GOT3 (cell line): ENCODE data around the gene HOXC10.

Experiments
- DNase-seq: peaks from one replicate; lab custom pipeline; 2025; ENCODE audit warnings: mixed read lengths; lab: John Stamatoyannopoulos, UW

HOXC10 gene

DNA sequence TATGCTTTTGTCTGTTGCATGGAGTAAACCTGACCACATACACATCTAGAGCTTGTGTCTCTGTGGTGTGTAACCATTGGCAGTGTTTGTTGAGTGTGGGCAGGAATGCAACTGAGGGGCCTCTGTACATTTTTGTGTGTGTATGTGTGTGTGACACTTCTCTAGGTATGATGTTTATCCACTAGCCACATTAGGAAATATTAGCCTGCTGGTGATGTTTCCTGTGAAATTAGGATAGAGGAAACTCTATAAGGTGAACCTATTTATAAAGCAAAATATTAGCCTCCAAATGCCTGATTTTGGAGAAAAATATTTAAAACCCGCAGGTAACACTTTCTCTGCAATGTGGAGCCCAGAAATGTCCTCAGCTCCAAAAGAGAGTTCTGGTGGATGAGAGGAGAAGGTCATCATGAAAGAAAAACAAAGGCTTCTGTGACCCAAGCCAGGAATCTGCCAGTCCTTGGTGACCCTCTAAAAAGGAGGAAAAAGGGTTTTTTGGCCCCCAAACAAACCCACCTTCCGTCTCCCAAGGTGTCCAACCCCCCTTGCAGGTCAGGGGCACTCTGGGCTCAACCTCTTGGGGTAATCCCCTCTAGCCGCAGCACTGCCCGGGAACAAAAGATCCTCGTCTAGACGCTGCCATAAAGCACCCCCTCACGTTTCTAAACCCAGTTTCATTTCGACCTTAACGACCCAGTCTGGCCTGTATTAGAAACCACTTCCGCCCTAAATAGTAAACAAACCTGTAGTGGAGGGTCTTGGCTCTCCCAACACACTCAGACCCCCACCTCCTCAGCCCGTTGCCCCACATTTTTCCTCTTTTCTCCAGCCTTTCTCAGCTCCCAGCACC, 7.1 kb upstream of the HOXC10 start:
- DNase-seq: no peak

DNA sequence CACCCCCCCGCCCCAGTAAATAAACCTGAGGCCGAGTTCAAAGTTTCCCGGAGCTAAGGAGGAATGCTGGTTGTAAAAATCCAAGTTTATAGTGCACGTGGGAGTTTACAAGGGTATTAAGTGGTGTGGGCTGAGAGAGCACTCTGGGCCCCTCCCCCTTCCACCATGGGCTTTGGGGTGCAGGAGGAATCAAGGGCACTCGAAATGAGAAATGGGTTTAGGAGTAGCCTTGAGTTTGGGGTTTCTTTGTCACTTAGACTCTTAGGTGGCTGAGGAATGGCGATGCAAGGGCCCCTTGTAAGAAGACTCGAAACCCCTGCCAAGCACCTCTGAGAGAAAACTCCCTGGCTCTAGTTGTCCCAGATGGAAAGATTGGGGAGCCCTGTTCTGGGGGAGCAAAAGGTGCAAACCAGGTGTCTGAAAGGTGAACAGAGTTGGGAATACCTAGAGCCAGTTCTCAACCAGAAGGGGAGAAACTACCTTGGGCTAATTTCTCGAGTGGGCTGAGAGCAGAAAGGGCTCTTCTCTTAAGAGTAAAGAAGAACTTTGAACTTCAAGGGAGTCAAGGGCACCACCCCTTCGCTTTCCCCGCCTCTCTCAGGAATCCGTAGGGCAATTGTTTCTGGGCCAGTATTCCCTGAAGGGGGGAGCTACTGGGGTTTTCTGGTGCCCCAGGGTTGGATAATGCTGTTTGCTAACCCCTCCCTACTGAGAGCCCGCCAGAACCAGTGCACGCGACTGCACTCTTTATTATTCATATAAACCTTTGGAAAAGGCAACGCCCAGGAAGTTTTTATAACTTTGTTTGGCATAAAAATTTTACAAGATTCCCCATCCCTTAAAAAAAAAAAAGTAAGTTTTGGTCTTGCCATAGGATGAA, 6.2 kb upstream of the HOXC10 start:
- DNase-seq: no peak

DNA sequence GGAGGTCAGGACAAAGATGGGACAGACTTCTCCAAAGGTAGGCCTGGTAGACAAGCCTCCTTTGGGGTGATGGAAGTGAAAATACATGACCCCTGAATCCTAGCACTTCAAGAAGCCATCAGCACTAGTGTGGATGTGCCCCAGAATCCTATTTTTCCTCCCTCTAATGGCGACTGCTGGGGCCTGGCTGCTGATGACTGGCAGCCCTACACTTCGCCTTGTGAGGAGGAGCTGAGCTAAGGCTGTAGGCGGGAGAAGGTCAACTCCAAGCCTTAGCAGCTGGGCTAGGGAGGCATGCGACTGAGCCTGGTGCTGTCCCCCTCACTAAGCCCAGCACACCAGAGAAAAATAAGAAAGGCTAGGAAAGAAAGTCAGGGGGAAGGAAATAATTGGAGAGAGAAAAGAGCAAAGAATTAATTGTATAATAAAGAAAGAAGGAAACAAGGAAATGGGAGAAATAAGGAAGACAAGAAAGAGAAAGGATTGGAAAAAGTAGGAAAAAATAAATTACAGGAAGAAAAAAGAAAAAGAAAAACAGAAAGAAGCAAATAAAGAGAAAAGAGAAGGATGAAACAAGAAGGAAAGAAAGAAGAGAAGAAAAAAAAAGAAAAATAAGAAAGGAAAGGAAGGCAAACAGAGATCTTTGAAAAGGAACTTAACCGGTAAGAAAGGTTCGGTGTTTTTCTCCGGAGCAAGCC, 4.7 kb upstream of the HOXC10 start:
- no peak for DNase-seq

DNA sequence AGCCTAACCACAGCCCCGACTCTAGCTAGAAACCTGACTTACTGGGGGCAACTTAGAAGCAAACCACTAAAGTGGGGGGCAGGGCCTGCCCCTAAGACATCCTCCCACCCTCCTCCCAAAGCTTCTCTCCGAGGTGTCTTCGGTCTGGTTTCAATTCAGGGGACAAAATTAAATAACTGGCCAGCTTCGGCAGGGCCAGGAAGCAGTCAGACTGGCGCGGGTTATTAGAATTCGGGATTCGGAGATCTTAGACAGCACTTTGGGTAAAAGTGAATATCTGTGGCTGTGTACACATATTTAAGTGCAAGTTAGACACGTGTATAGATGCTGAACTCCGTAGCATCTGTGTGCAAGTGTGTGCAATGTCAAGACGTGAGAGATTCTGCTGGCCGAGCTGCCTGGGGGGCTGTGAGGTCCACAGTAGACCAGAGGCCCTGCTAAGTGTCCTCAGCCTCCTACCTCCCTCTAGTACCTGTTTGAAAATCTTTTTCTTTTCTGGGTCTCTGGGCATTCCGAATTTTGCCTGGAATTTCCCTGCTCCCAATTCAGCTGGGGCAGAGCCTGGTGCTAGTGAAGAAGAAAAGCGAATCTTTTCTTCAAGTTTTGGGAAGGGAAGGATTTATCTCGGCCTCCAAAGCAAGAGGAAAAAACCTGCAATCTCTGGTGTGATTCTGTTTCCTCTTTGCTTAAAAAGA, 4.0 kb upstream of the HOXC10 start:
- no peak for DNase-seq

DNA sequence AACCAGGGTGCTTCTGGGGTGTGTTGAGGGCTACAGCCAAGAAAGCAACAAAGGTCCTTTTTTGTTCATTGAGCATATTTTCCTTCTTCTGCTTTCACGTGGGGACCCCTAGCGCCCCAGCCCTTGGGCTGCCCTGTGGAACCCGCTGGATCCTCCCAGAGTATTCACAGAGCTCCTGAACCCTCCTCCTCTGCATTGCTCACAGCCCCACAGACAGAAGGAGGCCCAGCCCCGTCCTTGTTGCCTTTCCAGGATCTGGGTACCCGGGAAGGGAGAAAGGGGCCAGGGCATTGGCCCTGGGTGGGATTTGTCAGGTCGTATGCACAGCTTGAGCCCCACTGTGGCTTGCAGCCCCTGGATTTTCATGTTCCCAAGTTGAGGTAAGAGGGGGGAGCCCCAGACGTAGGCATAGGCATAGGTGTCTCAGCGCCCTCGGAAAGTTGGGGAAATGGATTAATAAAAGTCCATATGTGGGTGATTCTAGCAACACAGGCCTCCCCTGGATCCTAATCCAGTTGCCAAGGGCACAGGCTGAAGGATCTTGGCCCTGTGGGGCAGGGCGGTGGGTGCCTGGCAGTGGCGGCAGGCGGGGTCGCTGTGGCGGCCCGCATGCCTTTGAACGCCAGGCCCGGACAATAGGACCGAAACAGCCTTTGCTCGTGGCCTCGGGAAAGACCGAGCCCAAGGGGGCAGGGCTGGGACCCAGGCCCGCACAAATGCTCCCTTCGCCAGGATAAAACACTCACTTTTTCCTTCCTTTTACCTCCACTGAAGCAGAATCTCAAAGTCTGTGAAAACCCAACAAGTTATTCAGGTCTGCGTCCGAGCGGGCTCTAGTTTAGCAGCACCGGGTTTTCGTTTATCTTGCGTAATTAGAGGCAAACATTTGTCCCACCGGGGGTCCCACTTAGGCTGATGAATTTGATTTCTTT, 3.0 kb upstream of the HOXC10 start:
- DNase-seq: no peak

DNA sequence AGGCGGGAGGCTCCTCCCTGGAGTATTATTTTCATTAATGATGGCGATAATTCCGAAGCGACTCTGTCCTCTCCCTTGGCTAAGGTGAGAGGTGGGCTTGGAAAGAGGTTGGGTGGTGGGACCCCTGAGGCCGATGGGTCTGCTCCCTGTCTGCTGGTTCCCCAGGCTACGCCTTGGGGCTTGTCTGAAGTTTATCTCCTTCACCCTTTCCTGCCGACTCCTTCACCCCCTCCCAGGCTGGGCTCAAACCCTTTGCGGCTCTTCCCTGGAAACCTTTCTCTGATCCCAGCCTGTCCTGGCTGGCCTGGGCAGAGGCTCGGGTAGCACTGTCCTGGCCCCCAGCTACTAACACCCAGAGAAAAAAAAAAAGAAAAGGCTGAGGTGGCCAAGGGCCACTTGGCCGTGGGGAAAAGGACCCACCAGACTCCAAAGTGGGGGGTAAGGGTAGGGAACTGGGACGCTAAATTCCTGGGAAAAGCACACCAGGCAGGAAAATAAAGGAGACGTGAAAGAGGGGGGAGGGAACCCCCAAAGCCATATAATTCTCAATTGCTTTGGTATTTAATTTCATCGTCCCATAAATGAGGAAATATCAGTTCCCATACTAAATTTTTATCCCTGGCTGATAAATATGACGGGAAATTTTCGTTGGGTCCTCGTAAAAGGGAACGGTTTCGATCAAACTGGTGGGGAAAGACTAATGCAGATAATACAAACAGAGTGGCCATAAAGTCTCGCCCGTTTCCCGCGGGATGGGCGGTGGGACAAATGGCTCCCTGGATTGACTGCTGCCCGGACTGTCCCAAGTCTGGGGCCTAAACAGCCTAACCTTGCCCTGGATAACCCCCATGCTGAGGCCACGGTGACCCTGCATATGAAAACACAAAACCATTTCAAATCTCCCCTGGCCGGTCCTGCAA, 2.0 kb upstream of the HOXC10 start:
- no peak for DNase-seq

DNA sequence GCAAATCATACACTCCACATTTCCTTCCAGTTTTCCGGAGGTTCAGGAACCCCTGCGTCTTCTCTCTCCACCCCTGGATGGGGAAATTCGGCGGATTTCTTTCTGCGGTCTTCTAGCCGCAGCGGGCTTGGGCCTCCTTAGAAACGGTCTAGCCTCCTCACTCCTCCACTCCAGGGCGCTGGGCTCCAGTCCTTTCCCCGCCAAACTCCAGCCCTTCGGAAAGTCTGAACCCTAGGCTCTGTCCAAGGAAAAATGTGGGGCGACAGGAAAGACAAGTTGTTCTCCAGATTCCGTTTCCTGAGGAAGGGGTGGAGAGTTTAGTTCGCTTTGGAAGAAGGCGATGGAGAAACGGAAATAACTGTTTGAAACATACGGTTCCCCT, 1.4 kb upstream of the HOXC10 start:
- no peak for DNase-seq

DNA sequence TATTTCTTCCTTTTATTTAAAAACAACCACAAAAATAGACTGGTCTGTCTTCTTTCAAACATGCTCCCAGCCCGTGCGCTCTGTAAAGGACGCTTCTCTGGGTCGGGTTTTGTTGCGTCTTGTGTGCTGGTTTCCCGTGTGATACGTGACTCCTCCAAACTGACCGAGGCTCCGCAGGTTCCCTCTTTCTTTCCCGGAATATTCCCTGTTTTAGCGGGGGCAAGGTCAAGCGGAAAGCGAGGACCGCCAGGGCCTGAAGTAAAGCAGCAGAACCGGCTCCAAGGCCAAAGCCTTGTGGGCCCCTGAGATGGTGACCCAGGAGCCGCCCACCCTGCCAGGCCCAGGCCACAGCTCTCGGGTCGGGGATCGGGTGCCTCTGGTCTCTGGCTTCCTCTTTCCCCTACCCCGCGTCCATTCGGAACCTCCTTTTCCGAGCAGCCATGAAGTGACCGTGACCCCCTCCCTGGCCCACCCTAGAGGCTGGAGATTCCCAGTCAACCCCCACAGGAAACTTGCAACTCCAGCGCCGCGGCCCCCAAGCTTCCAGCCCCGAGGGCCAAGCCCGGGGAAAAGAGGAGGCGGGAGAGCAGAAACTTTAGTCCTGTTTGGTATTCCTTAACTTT, 885 bp upstream of the HOXC10 start:
- no peak for DNase-seq

DNA sequence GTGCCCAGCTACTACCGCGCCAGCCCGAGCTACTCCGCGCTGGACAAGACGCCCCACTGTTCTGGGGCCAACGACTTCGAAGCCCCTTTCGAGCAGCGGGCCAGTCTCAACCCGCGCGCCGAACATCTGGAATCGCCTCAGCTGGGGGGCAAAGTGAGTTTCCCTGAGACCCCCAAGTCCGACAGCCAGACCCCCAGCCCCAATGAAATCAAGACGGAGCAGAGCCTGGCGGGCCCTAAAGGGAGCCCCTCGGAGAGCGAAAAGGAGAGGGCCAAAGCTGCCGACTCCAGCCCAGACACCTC, 697 bp downstream of the HOXC10 start:
- DNase-seq: no peak

DNA sequence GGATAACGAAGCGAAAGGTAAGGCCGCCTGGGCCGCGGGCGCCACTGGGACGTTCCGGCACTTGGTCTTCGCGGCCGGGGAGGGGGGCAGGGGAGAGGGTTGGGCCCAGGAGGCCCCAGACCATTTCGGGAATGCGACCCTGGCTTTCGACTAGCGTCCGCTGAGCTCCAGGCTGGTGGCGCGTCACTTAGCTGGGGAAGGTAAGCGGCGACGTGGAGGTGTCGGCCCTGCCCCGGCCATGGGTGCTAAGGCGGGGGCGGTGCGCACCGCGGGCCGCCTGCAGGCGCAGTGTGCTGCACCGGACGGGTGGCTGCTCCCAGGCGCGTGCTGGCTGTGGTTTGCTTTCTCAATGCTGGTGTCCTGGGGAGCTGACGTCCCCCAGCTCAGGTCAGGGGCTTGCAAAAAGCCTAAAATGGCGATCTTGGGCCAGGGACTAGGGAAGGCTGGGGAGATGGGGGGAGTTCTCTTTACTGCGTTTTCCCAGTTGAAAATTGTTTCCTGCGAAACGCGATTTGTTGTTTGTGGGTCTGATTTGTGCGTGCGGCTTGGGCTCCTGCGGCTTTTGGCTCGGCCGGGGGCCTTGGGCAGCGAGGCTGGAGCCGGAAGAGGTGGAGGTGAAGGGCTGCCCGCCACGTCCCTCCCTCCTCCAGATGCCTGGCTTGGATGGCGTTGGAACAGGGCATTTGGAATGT, 1.2 kb downstream of the HOXC10 start:
- DNase-seq: no peak

DNA sequence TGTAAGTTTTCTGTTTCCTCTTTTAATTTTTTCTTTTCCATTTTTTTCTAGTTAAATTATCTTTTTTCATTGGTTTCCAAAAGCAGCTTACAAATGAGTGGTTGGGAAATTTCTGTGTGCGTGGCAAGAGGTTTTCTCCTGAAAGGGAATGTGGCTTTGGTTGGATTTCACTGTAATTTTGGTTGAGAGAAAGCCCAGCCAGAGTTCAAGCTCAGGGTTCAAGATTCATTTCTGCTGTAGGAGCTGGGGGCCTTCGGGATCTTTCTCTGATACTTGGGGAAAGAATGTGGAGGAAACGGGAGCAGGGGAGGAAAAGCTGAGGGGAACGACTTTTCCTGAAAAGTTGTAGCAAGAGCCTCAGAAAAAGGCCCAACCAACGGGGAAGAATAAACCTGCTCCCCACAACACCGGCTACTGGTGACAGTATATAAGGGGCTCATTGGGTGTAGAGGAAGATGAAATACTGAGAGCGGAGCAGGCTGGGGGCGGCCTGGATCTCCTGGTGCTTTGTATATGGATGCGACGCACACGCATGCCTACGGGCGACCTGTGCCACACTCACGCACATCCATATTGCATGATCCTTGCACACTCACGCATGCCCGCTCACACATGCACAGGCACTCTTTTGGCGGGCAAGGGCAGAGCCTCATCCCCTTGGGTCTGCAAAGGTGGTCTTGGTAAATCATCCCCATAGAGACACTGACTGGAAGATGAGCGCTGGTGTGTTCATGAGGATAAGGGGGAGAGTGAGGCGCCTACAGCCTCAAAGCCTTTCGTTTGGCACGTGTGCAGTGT, 1.9 kb downstream of the HOXC10 start:
- DNase-seq: no peak

DNA sequence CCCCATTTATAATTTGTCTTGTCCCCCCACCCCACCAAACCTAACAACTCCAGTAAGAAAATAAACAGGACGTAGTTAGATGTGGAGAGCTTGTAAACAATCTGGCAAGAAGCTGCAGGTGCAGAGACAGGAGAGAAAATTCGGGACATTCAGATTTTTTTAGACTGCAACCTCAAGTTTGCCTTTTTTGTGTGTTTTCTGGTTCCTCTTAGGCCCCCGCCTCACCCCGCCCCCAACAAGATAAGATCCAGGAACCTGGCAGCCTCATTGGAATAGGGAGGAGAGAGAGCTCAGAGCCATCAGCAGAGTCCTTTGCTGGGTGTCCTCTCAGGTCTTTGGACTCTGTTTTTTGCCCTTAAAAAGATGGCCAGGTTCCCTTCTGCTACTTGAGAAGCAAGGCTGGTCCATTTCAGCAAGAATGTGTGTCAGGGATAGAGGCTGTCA, 2.9 kb downstream of the HOXC10 start:
- DNase-seq: no peak

DNA sequence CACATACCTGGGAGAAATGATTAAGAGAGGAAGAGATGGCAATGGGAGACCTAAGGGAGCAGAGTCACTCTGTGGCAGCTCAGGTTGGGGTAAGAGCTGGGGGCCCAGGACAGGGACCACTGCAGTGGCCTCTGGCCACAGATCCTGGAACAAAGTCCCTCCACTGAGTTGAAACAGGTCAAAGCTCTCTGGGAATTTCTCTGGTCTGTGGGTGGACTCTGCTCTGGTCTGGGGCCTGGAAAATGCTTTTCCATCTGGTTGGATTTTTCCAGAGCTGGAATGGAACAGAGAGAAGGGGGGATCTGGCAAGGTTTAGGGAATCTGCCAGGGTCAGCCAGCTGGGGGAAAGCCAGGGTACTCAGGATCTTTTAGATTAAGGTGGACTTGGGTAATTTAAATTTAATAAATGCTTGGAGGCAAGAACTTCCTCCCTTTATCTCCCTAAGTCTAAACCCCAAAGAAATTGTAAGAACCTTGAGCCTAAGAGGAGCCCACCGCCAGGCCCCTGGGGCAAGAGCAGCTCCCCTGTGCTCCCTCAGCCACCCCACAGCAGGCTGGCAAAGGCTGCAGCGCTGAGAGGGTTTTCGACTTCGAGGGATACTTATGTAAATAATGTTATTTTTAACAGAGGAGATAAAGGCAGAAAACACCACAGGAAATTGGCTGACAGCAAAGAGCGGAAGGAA, 3.7 kb downstream of the HOXC10 start:
- no peak for DNase-seq

DNA sequence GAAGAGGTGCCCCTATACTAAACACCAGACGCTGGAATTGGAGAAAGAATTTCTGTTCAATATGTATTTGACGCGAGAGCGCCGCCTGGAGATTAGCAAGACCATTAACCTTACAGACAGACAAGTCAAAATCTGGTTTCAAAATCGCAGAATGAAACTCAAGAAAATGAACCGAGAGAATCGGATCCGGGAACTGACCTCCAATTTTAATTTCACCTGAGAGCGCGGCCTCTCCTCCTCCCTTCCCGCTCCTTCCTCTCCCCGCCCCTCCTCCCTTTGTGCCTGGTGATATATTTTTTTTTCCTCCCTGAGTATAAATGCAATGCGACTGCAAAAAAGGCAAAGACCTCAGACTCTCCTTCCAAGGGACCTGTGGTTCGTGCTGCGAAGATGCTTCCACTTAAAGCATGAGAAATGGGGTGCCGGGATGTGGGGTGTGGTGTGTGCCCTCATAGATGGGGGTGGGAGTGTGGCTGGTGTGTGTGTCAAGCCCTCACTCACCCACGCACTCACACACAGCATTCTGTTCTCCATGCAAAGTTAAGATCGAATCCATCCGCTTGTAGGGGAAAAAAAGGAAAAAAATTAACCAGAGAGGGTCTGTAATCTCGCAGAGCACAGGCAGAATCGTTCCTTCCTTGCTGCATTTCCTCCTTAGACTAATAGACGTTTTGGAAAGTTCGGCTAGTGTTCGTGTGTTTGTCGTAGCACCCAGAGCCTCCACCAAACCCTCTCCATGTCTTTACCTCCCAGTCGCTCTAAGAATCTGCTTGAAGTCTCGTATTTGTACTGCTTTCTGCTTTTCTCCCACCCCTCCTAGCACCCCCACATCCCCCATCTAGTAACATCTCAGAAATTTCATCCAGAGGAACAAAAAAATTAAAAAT, 4.5 kb downstream of the HOXC10 start:
- DNase-seq: no peak

DNA sequence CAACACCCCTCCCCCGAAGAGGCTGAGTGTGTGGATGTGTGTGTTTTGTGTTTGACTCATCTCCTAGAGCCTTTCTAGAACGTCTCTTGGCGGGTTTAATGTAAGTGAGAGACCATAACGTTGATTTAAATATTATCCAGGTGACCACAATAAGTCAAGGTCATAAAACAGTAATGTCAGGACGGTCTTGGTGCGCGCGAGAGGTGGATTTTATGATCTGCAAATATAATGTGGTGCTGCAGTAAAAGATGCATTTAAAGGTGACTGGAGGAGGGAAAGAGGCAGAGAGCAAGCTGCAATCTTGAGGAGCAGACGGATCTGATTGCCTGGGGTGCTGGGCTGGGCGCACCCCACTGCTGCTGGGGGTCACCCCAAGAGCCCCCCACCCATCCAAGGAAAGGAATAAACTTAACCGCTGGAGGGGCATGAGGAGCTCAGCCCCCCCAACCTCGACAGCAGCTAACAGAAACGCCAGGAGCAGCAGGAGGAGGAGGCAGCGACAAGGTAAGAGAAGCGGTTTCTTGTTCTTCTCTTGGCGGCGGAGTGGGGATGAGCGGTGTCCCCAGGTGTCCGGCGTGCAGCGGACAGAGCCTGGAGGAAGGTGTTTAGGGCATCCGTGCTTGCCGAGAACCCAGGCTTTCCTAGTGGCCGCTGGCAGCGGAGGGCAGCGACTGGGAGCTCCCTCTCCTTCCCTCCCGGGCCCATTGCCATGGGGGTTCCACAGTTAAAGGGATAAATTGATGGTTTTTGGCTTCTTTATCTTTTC, 5.5 kb downstream of the HOXC10 start:
- no peak for DNase-seq

DNA sequence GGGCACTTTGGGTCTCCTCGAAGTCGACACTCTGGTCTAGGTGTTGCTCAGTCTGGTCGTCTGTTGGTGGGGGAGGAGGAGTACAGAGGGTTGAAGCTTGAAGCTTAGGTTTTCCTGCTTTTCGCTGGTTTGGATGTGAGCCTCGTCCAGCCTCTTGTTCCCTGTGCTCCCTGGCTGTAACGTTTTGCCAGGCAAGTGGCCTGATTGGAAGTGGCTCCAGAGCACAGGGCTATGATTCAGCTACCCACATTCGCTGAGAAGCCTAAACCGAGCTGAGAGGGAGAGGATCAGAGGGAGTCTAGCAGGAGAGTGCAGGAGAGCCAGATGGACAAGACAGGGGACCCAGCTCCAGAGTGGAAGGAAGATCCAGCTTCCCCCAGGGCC, 6.1 kb downstream of the HOXC10 start:
- DNase-seq: no peak
